ENCODE results near the gene BHLHE23.

Gene BHLHE23

DNA sequence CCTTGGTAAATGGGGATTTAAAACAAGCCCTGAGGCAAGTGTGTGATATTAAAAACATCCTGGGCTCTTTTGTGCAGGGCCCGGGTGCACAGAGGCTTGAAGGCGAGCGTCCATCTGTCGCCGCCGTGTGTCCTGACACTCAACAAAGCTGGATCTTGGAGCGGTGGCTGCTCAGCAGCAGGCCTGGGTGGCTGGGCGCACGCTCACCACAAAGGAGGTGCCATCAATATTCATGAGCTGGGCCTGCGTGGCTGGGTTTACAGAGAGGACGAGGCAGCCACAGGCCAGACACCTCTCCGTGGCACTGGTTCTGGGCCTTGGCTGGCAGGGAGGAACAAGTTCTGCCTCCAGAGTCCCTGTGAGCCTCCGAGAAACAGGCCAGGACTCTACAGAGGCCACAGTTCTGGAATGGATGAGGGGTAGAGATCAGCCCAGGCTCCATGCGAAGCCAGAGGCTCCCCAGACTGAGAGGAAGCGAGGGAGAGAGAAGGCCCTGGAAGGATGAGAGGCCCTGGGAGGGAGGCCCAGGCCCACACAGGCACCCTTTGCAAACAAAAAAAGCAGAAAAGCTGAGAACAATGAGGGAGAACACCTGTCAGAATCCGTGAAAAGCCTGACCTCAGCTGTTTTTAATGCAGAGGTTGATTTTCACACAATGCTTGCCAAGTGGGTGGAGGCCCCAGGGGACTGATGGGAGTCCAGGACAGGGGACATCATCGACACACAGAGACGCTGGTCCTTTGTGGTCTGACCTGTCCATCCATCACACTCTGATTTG, 21.9 kb downstream of the BHLHE23 start:
- H3K4me2 ChIP-seq (ENCODE audit: low read depth, low read length) = no peak overlapping the region
- H3K4me1 ChIP-seq (ENCODE audit: low read length) = 0 out of 2 replicates have a peak, but pooled peaks cover 6% of the 10 kb centered on the region

DNA sequence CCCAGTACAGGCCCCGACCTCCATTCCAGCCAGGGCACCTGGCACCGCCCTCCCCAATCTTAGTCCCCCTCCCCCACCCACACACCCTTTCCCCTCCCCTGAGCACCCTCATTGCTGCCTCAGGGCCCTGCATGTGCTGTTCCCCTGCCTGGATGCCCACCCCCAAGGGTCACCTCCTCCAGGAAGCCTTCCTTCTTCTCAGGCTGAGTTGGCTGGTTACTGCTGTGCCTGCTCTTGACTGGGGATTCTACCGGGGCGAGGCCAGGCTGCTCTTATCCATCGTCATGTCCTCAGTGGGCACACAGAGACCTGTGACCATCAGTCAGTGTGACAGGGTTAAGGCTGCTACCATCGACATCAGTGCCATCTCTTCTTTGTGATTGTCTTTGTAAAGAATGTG, 23.6 kb downstream of the BHLHE23 start:
- Histone ChIP-seq H3F3A (ENCODE audit: insufficient read depth, low read length) (no peaks in the 10 kb centered on the region), H3K9ac (ENCODE audit: low read length) (no peak overlapping the region), H4K20me1 (ENCODE audit: insufficient read depth, low read length) (no peaks in the 10 kb centered on the region), H3K36me3 (replicated peaks; ENCODE audit: insufficient read depth, low read length) (no peaks in the 10 kb centered on the region), H3K4me2 (ENCODE audit: low read depth, low read length) (no peak overlapping the region), H3K9me3 (replicated peaks; ENCODE audit: insufficient read depth, low read length) (no peaks in the 10 kb centered on the region), H3K4me3 (ENCODE audit: low read length) (no peak overlapping the region), H3K4me1 (ENCODE audit: low read length) (peaks cover 2% of the 10 kb centered on the region), H3K27ac (ENCODE audit: low read length) (no peak overlapping the region), H2AFZ (ENCODE audit: low read length) (no peak overlapping the region), H3K9me2 (replicated peaks; ENCODE audit: insufficient read depth, low read length) (no peaks in the 10 kb centered on the region), H3K27me3 (replicated peaks; ENCODE audit: insufficient read depth, low read length) (peaks cover 87% of the 10 kb centered on the region), H3K79me2 (ENCODE audit: low read length) (no peaks in the 10 kb centered on the region)
- TF ChIP-seq, protein P1, sequence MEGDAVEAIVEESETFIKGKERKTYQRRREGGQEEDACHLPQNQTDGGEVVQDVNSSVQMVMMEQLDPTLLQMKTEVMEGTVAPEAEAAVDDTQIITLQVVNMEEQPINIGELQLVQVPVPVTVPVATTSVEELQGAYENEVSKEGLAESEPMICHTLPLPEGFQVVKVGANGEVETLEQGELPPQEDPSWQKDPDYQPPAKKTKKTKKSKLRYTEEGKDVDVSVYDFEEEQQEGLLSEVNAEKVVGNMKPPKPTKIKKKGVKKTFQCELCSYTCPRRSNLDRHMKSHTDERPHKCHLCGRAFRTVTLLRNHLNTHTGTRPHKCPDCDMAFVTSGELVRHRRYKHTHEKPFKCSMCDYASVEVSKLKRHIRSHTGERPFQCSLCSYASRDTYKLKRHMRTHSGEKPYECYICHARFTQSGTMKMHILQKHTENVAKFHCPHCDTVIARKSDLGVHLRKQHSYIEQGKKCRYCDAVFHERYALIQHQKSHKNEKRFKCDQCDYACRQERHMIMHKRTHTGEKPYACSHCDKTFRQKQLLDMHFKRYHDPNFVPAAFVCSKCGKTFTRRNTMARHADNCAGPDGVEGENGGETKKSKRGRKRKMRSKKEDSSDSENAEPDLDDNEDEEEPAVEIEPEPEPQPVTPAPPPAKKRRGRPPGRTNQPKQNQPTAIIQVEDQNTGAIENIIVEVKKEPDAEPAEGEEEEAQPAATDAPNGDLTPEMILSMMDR (IDR thresholded peaks at IDR 0.05; ENCODE audit: low read length) = no peak
- TF ChIP-seq EZH2 (optimal IDR thresholded peaks at IDR 0.05; ENCODE audit: low read depth, low read length) (no peak), EZH2phosphoT487 (IDR thresholded peaks at IDR 0.05; ENCODE audit: low read length) (no peak)
- no peak for DNase-seq

More for the DNA sequence above, 21.9 kb downstream of the BHLHE23 start:
- no peaks in the 10 kb centered on the region for H3F3A ChIP-seq (ENCODE audit: insufficient read depth, low read length)
- peaks cover 85% of the 10 kb centered on the region for H3K27me3 ChIP-seq (replicated peaks; ENCODE audit: insufficient read depth, low read length)
- H3K9me3 ChIP-seq (replicated peaks; ENCODE audit: insufficient read depth, low read length) = no peaks in the 10 kb centered on the region
- H3K9ac ChIP-seq (ENCODE audit: low read length) = no peak overlapping the region
- H3K79me2 ChIP-seq (ENCODE audit: low read length) = no peaks in the 10 kb centered on the region
- H3K9me2 ChIP-seq (replicated peaks; ENCODE audit: insufficient read depth, low read length) = no peaks in the 10 kb centered on the region
- H3K4me3 ChIP-seq (ENCODE audit: low read length) = no peak overlapping the region
- no peak overlapping the region for H2AFZ ChIP-seq (ENCODE audit: low read length)
- no peaks in the 10 kb centered on the region for H4K20me1 ChIP-seq (ENCODE audit: insufficient read depth, low read length)
- TF ChIP-seq, protein P1 (IDR thresholded peaks at IDR 0.05; ENCODE audit: low read length) = no peak
- TF ChIP-seq EZH2 (optimal IDR thresholded peaks at IDR 0.05; ENCODE audit: low read depth, low read length) (no peak), EZH2phosphoT487 (IDR thresholded peaks at IDR 0.05; ENCODE audit: low read length) (no peak)
- no peak overlapping the region for H3K27ac ChIP-seq (ENCODE audit: low read length)
- DNase-seq = peak; percentile 24
- H3K36me3 ChIP-seq (replicated peaks; ENCODE audit: insufficient read depth, low read length) = no peaks in the 10 kb centered on the region

DNA sequence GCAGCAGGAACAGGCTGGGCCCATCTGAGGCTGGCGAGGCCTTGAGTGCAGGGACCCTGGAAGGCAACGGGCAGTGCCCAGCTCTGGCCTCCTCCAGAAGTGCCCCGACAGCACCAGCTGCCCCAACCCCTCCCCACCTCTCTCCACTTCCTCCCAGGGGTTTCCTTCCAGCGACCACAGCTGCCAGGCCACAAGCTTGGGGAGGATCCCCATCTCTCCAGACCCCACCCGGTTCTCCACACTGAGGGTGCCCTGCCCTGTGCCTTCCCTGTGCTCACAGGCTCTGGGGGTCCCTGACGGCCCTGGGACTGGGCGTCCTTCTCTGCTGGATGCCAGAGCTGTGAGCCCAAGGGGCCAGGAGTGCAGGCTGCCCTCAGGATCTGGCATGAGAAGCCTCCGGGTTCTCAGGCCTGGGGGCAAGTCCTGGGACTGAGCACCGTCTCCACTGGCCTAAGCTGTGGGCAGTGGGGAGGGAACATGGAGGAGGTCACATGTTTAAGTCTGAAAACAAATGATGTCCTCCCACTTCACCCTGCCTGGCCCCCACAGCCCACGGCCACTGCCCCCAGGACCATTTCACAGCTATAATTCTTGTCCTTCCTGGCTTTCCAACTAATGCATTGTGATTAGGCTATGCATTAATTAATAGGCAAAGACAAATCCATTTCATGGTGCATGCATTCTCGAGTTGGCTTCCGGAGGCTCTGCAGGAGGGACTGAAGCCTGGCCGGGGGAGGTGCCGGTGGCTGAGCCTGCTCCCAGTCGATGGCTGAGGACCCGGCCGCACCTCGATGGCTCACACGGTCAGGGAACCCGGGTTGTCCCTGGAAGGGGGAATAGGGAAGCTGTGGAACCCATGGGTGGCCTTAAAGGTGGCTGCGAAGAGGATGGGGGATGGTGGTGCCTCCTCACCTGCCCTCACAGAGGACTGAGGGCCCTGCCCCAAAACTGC, 24.4 kb downstream of the BHLHE23 start:
- Histone ChIP-seq H3K4me2 (ENCODE audit: low read depth, low read length) (no peak overlapping the region), H3K27me3 (replicated peaks; ENCODE audit: insufficient read depth, low read length) (peaks cover 84% of the 10 kb centered on the region), H3K36me3 (replicated peaks; ENCODE audit: insufficient read depth, low read length) (no peaks in the 10 kb centered on the region), H4K20me1 (ENCODE audit: insufficient read depth, low read length) (no peaks in the 10 kb centered on the region), H3F3A (ENCODE audit: insufficient read depth, low read length) (no peaks in the 10 kb centered on the region), H3K9ac (ENCODE audit: low read length) (no peak overlapping the region), H3K9me3 (replicated peaks; ENCODE audit: insufficient read depth, low read length) (no peaks in the 10 kb centered on the region), H3K4me1 (ENCODE audit: low read length) (peaks cover 10% of the 10 kb centered on the region), H2AFZ (ENCODE audit: low read length) (no peak overlapping the region), H3K4me3 (ENCODE audit: low read length) (no peak overlapping the region), H3K79me2 (ENCODE audit: low read length) (no peaks in the 10 kb centered on the region), H3K27ac (ENCODE audit: low read length) (no peak overlapping the region), H3K9me2 (replicated peaks; ENCODE audit: insufficient read depth, low read length) (no peaks in the 10 kb centered on the region)
- no peak for DNase-seq
- no peak for TF ChIP-seq EZH2 (optimal IDR thresholded peaks at IDR 0.05; ENCODE audit: low read depth, low read length)
- TF ChIP-seq, protein P1 (IDR thresholded peaks at IDR 0.05; ENCODE audit: low read length) = no peak
- TF ChIP-seq EZH2phosphoT487 (IDR thresholded peaks at IDR 0.05; ENCODE audit: low read length) = no peak

Data from MM.1S (cell line).